Measurements from ENCODE around the gene SYTL2. TPM values are rescaled to one million over a fixed set of nuclear protein-coding genes. Genes with fewer than 3 reads are reported as not detected.

The SYTL2 gene
- polyA plus RNA-seq, 1 donor from 2014 or later: 2.3 TPM

GRCh38 chr11:85737738-85738137, 73.2 kb downstream of the SYTL2 start:
- H3F3A ChIP-seq (ENCODE audit: insufficient read depth, low read length, poor library complexity, severe bottlenecking): no peaks in the 10 kb centered on the region
- H3K27ac ChIP-seq (ENCODE audit: low read length): no peak overlapping the region
- H3K27me3 ChIP-seq (ENCODE audit: insufficient read depth, low read depth, low read length): no peaks in the 10 kb centered on the region
- H3K9me2 ChIP-seq (ENCODE audit: insufficient read depth, low read length): no peaks in the 10 kb centered on the region
- H4K20me1 ChIP-seq (ENCODE audit: insufficient read depth): no peaks in the 10 kb centered on the region
- no peak overlapping the region for H3K4me3 ChIP-seq (ENCODE audit: low read length)
- no peaks in the 10 kb centered on the region for H3K9me3 ChIP-seq (ENCODE audit: low read length)
- no peaks in the 10 kb centered on the region for H3K36me3 ChIP-seq (ENCODE audit: insufficient read depth, low read length)
- no peak overlapping the region for H3K9ac ChIP-seq (ENCODE audit: low read length)
- no peaks in the 10 kb centered on the region for H3K79me2 ChIP-seq (replicated peaks; ENCODE audit: insufficient read depth, low read length)
- no peak overlapping the region for H2AFZ ChIP-seq (ENCODE audit: low read depth, low read length)
- no peak for TF ChIP-seq SMC3 (conservative IDR thresholded peaks at IDR 0.05; ENCODE audit: poor library complexity)
- TF ChIP-seq POLR2AphosphoS5 (IDR thresholded peaks at IDR 0.05): no peak
- TF ChIP-seq EP300 (conservative IDR thresholded peaks at IDR 0.05; ENCODE audit: poor library complexity, severe bottlenecking): no peak
- TF ChIP-seq TAF1 (IDR thresholded peaks at IDR 0.05; ENCODE audit: low read depth): no peak
- TF ChIP-seq EZH2 (IDR thresholded peaks at IDR 0.05; ENCODE audit: borderline replicate concordance, insufficient read depth, low read length, poor library complexity, severe bottlenecking): no peak
- TF ChIP-seq, protein P1, sequence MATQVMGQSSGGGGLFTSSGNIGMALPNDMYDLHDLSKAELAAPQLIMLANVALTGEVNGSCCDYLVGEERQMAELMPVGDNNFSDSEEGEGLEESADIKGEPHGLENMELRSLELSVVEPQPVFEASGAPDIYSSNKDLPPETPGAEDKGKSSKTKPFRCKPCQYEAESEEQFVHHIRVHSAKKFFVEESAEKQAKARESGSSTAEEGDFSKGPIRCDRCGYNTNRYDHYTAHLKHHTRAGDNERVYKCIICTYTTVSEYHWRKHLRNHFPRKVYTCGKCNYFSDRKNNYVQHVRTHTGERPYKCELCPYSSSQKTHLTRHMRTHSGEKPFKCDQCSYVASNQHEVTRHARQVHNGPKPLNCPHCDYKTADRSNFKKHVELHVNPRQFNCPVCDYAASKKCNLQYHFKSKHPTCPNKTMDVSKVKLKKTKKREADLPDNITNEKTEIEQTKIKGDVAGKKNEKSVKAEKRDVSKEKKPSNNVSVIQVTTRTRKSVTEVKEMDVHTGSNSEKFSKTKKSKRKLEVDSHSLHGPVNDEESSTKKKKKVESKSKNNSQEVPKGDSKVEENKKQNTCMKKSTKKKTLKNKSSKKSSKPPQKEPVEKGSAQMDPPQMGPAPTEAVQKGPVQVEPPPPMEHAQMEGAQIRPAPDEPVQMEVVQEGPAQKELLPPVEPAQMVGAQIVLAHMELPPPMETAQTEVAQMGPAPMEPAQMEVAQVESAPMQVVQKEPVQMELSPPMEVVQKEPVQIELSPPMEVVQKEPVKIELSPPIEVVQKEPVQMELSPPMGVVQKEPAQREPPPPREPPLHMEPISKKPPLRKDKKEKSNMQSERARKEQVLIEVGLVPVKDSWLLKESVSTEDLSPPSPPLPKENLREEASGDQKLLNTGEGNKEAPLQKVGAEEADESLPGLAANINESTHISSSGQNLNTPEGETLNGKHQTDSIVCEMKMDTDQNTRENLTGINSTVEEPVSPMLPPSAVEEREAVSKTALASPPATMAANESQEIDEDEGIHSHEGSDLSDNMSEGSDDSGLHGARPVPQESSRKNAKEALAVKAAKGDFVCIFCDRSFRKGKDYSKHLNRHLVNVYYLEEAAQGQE (IDR thresholded peaks at IDR 0.05; ENCODE audit: borderline replicate concordance): no peak
- TF ChIP-seq MXI1 (conservative IDR thresholded peaks at IDR 0.05; ENCODE audit: poor library complexity, severe bottlenecking): no peak
- no peak for TF ChIP-seq CTCF (IDR thresholded peaks at IDR 0.05; ENCODE audit: poor library complexity, severe bottlenecking)
- no peak for TF ChIP-seq RAD21 (conservative IDR thresholded peaks at IDR 0.05)
- H3K4me2 ChIP-seq (ENCODE audit: low read length): no peak overlapping the region

DNA sequence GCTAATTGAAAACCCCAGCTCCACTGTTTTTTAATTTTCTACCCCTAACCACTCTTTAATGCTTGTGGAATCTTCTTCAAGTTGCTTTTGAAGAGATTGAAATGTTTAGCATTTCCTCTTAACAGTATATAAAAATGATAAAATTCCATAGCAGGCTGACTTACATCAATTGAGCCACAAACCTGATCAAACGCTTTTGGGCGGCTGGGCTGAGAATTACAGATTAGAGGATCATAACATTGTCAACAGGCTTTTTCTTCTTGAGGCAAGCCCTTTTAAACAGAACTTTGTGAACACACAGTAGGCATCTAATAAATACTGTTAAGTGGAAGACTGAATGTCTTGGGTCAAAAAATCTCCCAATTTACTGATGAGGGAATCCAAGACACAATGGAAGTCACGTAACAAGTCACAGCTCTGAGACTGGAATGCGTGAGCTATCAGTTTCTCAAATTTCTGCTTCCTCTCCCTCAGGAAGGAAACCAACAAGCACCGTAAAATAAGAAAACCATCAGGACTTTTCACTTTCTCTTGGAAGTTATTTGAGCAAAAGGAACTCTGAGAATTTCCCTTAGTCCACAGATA, 75.0 kb downstream of the SYTL2 start:
- Histone ChIP-seq H3K4me3 (ENCODE audit: low read length) (no peak overlapping the region), H3K9me2 (ENCODE audit: insufficient read depth, low read length) (no peaks in the 10 kb centered on the region), H3K79me2 (replicated peaks; ENCODE audit: insufficient read depth, low read length) (no peaks in the 10 kb centered on the region), H3K9me3 (ENCODE audit: low read length) (no peaks in the 10 kb centered on the region), H4K20me1 (ENCODE audit: insufficient read depth) (no peaks in the 10 kb centered on the region), H3K4me2 (ENCODE audit: low read length) (no peak overlapping the region), H3K9ac (ENCODE audit: low read length) (no peak overlapping the region), H2AFZ (ENCODE audit: low read depth, low read length) (no peak overlapping the region), H3K36me3 (ENCODE audit: insufficient read depth, low read length) (no peaks in the 10 kb centered on the region), H3F3A (ENCODE audit: insufficient read depth, low read length, poor library complexity, severe bottlenecking) (no peaks in the 10 kb centered on the region), H3K27me3 (ENCODE audit: insufficient read depth, low read depth, low read length) (no peaks in the 10 kb centered on the region), H3K27ac (ENCODE audit: low read length) (no peak overlapping the region)
- TF ChIP-seq, protein P1 (IDR thresholded peaks at IDR 0.05; ENCODE audit: borderline replicate concordance): no peak
- TF ChIP-seq CTCF (IDR thresholded peaks at IDR 0.05; ENCODE audit: poor library complexity, severe bottlenecking) (no peak), EZH2 (IDR thresholded peaks at IDR 0.05; ENCODE audit: borderline replicate concordance, insufficient read depth, low read length, poor library complexity, severe bottlenecking) (no peak), POLR2AphosphoS5 (IDR thresholded peaks at IDR 0.05) (no peak), TAF1 (IDR thresholded peaks at IDR 0.05; ENCODE audit: low read depth) (no peak), RAD21 (conservative IDR thresholded peaks at IDR 0.05) (no peak), EP300 (conservative IDR thresholded peaks at IDR 0.05; ENCODE audit: poor library complexity, severe bottlenecking) (no peak), MXI1 (conservative IDR thresholded peaks at IDR 0.05; ENCODE audit: poor library complexity, severe bottlenecking) (no peak), SMC3 (conservative IDR thresholded peaks at IDR 0.05; ENCODE audit: poor library complexity) (no peak)

Measured in neural cell (in vitro differentiated cells).